ENCODE measurements around the gene RPL4.

Gene RPL4

GRCh38 chr15:66454143-66454542 lies 50.5 kb downstream of the RPL4 start:
- DNase-seq, result no peak

GRCh38 chr15:66452971-66453580 lies 51.6 kb downstream of the RPL4 start:
- DNase-seq, result no peak

- DNase-seq, result no peak
Observed at GRCh38 chr15:66452420-66452819, 52.2 kb downstream of the RPL4 start.
